Measurements from ENCODE around the gene RPL29.
"Not testable (repeated sequence)": the region's sequence is repeated elsewhere in the genome, so short reads cannot be mapped to it uniquely, and the experiment has no call there.

- TF ChIP-seq, protein P1, sequence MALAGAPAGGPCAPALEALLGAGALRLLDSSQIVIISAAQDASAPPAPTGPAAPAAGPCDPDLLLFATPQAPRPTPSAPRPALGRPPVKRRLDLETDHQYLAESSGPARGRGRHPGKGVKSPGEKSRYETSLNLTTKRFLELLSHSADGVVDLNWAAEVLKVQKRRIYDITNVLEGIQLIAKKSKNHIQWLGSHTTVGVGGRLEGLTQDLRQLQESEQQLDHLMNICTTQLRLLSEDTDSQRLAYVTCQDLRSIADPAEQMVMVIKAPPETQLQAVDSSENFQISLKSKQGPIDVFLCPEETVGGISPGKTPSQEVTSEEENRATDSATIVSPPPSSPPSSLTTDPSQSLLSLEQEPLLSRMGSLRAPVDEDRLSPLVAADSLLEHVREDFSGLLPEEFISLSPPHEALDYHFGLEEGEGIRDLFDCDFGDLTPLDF (CRISPR knock-in tag; IDR thresholded peaks at IDR 0.05): not testable (repeated sequence)
- TF ChIP-seq NR1H2 (CRISPR knock-in tag; IDR thresholded peaks at IDR 0.05; ENCODE audit: borderline replicate concordance, low read depth); EP300 (IDR thresholded peaks at IDR 0.05; ENCODE audit: low read depth in 2 of 2, low read length in 2 of 2); EP300 (CRISPR knock-in tag; IDR thresholded peaks at IDR 0.05; ENCODE audit: borderline replicate concordance); ZZZ3 (CRISPR knock-in tag; IDR thresholded peaks at IDR 0.05; ENCODE audit: borderline replicate concordance); ZKSCAN8 (CRISPR knock-in tag; IDR thresholded peaks at IDR 0.05; ENCODE audit: borderline replicate concordance): not testable (repeated sequence)
These were observed 38.1 kb upstream of the RPL29 start for GRCh38 chr3:52033748-52034147.

Measured in HepG2 (cell line).